Neutrophil (primary cell): ENCODE measurements around the gene HEBP1.
A peak's percentile ranks its signal among the peaks of the same experiment; 100 is the strongest.

Experiments
- H3K27ac ChIP-seq: fragments of 200-600 bp; sonication (generic); 2 replicates; pipeline ENCODE4 v1.5.1; 2016; ENCODE audit warnings: mild to moderate bottlenecking, moderate library complexity
- H3K27me3 ChIP-seq: fragments of 200-600 bp; sonication (generic); 2 replicates; pipeline ENCODE4 v1.6.0; 2016; ENCODE audit warnings: mild to moderate bottlenecking
- H3K36me3 ChIP-seq: fragments of 200-600 bp; sonication (generic); 2 replicates; pipeline ENCODE4 v1.5.1; 2017
- H3K4me1 ChIP-seq, 2 experiments: fragments of 200-600 bp in 1 of 2; sonication (generic) in 1 of 2; 1 replicate in 1 of 2; 2 replicates in 1 of 2; pipeline versions ENCODE4 v1.5.1 to v1.6.1; 2013 to 2016; ENCODE audit warnings: low read depth in 1 of 2, low read length in 1 of 2, mild to moderate bottlenecking in 1 of 2, moderate library complexity in 1 of 2; ENCODE audit not compliant: control insufficient read depth in 1 of 2, insufficient read depth in 1 of 2
- H3K4me3 ChIP-seq, 2 experiments: fragments of 200-600 bp in 1 of 2; sonication (generic) in 1 of 2; 1 replicate in 1 of 2; 2 replicates in 1 of 2; pipeline ENCODE4 v1.5.1; 2013 to 2016; ENCODE audit warnings: low read depth in 1 of 2, low read length in 1 of 2, mild to moderate bottlenecking in 1 of 2, moderate library complexity in 1 of 2
- H3K9me3 ChIP-seq: fragments of 200-600 bp; sonication (generic); 2 replicates; pipeline ENCODE4 v1.5.1; 2016
- CTCF ChIP-seq: fragments of 200-600 bp; sonication (generic); IDR thresholded peaks from 2 replicates; pipeline ENCODE4 v1.5.1; 2016; ENCODE audit warnings: antibody characterized with exemption

HEBP1 gene

GRCh38 chr12:13004986-13005385 is 4.9 kb upstream of the HEBP1 start:
- no peak for TF ChIP-seq CTCF
- no peaks in the 10 kb centered on the region for H3K9me3 ChIP-seq

DNA sequence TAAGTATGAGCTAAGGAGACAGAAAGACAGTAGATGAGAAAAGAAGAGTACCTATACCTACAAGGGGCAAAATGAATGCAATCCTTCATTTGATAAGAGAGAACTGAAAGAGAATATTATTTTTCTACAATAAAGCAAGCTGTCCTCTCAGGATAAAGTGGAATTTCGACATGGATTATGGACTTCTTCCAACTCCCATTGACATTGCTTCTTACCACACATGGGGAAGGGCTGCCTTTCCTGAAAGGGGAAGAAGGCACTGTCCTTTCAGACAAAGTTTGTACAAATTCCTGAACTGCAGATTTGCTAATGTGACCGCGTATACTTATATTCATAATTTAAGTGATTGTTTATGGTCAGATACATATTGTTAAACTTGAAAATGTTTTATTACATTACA is 4.3 kb upstream of the HEBP1 start:
- H3K4me1 ChIP-seq: peaks cover 18 to 23% of the 10 kb centered on the region in 2 experiments
- peaks cover 21% of the 10 kb centered on the region for H3K27me3 ChIP-seq
- no peak overlapping the region for H3K4me3 ChIP-seq
- TF ChIP-seq CTCF: no peak
- H3K27ac ChIP-seq: no peak overlapping the region
- no peaks in the 10 kb centered on the region for H3K36me3 ChIP-seq
- H3K9me3 ChIP-seq: no peaks in the 10 kb centered on the region

More at GRCh38 chr12:13004986-13005385, 4.9 kb upstream of the HEBP1 start:
- no peak overlapping the region for H3K27ac ChIP-seq
- no peak overlapping the region for H3K4me3 ChIP-seq
- H3K27me3 ChIP-seq: peaks cover 21% of the 10 kb centered on the region
- H3K36me3 ChIP-seq: no peaks in the 10 kb centered on the region
- peaks cover 13 to 17% of the 10 kb centered on the region in 2 experiments for H3K4me1 ChIP-seq

DNA sequence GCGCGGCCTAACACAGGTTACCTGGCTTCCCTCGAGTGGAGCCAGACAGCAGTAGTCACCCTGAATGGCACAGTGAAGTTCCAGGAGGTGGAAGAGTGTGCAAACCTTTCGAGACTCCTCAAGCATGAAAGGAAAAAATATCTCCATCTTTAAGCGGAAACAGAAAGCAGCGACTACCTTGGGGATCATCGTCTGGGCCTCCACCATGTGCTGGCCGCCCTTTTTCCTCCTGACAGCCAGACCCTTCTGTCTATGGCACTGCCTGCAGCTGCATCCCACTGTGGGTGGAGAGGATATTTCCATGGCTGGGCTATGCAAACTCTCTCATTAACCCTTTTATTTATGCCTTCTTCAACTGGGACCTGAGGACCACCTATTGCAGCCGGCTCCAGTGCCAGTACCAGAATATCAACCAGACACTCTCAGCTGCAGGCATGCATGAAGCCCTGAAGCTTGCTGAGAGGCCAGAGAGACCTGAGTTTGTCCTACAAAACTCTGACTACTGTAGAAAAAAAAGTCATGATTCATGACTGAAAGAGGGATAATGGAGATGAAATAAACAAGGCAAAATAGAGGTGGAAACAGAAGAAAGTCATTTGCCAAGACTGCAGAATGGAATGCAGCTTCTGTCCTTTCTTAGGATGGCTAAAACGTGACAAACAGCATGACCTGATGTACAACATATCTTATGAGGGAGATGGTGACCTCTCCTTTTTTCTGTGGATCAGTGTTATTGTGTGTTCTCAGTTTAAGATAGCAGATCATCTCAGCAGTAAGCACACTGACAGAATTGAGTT is 2.4 kb upstream of the HEBP1 start:
- Histone ChIP-seq H3K9me3 (no peaks in the 10 kb centered on the region), H3K36me3 (no peaks in the 10 kb centered on the region), H3K4me1 (peaks cover 24 to 25% of the 10 kb centered on the region in 2 experiments), H3K27ac (peak overlapping the region; percentile 93), H3K27me3 (peaks cover 21% of the 10 kb centered on the region), H3K4me3 (peak overlapping the region; percentile 77 to 79)
- no peak for TF ChIP-seq CTCF

DNA sequence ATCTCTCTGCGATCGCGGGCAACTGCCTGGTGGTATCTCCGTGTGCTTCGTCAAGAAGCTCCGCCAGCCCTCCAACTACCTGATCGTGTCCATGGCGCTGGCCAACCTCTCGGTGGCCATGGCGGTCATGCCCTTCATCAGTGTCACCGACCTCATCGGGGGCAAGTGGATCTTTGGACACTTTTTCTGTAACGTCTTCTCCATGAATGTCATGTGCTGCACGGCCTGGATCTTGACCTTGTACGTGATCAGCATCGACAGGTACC is 1.6 kb upstream of the HEBP1 start:
- no peaks in the 10 kb centered on the region for H3K36me3 ChIP-seq
- H3K9me3 ChIP-seq: no peaks in the 10 kb centered on the region
- peak overlapping the region; percentile 93 for H3K27ac ChIP-seq
- no peak for TF ChIP-seq CTCF
- peaks cover 24 to 25% of the 10 kb centered on the region in 2 experiments for H3K4me1 ChIP-seq
- peaks cover 21% of the 10 kb centered on the region for H3K27me3 ChIP-seq
- H3K4me3 ChIP-seq: peak overlapping the region; percentile 77 to 79

GRCh38 chr12:13000925-13001774 is 1.1 kb upstream of the HEBP1 start:
- Histone ChIP-seq H3K27me3 (peaks cover 21% of the 10 kb centered on the region), H3K4me1 (peaks cover 24 to 25% of the 10 kb centered on the region in 2 experiments), H3K27ac (peak overlapping the region; percentile 93), H3K4me3 (peak overlapping the region; percentile 77 to 79), H3K9me3 (no peaks in the 10 kb centered on the region), H3K36me3 (no peaks in the 10 kb centered on the region)
- TF ChIP-seq CTCF: peak; percentile 58
